ENCODE measurements around the gene TSPAN2.

Gene TSPAN2

DNA sequence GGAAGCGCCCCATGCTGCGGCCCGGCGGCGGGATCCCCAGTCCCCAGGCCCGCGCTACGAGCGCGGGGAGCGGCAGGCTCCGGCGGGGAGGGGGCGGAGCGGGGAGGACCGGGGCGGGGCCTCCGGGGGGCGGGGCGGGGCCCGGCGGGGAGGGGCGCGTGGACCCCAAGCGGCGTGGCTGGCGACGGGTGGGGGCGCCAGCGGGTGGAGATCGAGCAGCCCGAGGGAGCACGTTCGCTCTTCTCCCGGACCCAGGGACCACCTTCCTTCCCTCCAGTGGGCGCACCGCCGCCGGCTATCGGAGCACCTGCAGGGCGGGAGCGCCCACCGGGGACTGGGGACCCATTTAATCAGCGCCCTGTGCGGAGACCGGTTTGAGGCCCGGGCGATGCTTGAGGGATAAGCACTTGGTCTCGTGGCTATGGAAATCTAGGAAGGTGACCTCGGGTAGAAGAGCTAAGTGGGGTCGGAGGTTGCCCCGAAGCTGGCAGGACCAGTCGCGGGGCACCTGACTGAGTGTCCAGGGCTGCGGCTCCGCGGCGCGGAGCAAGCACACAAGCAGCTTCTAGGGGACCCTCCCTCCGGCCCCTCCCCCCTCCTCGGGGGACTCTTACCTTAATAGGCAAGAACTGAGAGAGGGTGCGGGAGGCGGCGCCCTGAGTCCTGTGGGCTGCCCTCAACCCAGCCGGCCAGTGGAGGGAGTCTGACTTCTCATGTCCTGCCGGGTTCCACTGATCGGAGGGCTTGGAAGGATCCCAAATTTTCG, at the start of gene TSPAN2:
TSPAN2 (minus strand) TSS at position 84 of the 766 bp plus-strand sequence; CDS start at position 13, 71 bp downstream.
- no peak for TF ChIP-seq JUND (IDR thresholded peaks at IDR 0.05; ENCODE audit: low read depth)
- no peak for DNase-seq (ENCODE audit: low read depth in 1 of 2, low spot score in 1 of 2)
- in situ Hi-C loops (cut with HindIII; ENCODE audit: low pct_unique_long_range_greater_than_20kb, low sequenced_read_pairs), result no loop called here

DNA sequence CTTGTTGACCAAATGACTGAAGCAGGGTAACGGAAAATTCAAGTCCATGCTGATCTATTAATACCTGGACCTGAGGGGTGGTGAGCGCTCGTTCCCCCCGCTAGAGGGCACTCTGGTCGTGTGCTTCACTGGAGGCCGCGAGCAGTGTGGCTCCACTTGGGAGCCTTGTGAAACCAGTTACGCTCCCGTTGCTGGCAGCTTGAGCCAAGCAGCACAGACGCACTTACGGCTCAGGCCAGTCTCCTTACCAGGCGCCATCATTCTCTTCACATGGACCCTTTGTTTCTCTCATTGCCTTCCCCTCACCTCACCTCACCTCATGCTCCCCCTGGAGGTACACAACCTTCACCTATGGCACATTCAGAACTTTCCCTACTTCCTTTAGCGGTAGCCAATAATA, 49.7 kb upstream of the TSPAN2 start:
- DNase-seq (ENCODE audit: low read depth in 1 of 2, low spot score in 1 of 2), result peak; percentile 46 to 91
- TF ChIP-seq JUND (IDR thresholded peaks at IDR 0.05; ENCODE audit: low read depth), result no peak
- in situ Hi-C loops (cut with HindIII; ENCODE audit: low pct_unique_long_range_greater_than_20kb, low sequenced_read_pairs), result no loop called here

DNA sequence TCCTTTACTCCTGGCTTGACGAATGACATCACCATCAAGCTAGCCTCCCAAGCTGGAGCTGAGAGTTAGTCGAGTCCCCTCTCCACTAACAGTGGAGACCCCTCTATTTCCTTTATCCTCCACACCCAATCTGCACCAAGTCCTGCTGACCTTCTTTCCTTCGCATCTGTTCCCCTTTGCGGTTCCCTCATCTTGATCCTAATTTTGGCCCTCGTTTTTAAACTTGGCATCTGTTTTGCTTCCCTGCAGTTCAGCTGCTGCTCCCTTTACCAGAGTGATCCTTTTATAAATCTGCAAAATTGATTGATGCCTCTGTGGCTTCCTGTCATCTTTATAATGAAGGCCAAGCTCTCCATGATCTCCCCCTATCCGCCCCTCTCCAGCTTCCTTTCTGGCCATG, 49.0 kb upstream of the TSPAN2 start:
- TF ChIP-seq JUND (IDR thresholded peaks at IDR 0.05; ENCODE audit: low read depth), result no peak
- in situ Hi-C loops (cut with HindIII; ENCODE audit: low pct_unique_long_range_greater_than_20kb, low sequenced_read_pairs), result no loop called here
- no peak for DNase-seq (ENCODE audit: low read depth in 1 of 2, low spot score in 1 of 2)

DNA sequence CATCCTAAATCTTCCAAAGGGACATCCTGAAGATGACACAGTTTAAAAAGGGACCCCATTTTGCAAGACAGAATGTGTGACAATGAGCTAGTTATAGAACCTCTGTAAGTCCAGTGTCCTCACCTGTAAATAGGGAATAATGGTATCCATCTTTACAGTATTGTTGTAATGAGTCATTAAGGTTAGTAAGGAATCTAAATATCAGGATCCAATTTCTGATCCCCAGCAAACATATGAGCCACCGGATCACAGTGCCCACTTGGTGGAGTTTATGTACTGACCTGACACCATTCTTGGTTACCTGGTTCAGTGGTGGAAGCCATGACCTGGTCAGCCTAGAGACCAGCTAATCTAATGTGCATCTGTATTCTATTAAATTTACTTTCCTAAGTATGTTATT, 47.9 kb upstream of the TSPAN2 start:
- no peak for TF ChIP-seq JUND (IDR thresholded peaks at IDR 0.05; ENCODE audit: low read depth)
- no peak for DNase-seq (ENCODE audit: low read depth in 1 of 2, low spot score in 1 of 2)
- in situ Hi-C loops (cut with HindIII; ENCODE audit: low pct_unique_long_range_greater_than_20kb, low sequenced_read_pairs), result no loop called here

GRCh38 chr1:115136706-115137105, 47.4 kb upstream of the TSPAN2 start:
- in situ Hi-C loops (cut with HindIII; ENCODE audit: low pct_unique_long_range_greater_than_20kb, low sequenced_read_pairs), result no loop called here
- DNase-seq (ENCODE audit: low read depth in 1 of 2, low spot score in 1 of 2), result no peak
- TF ChIP-seq JUND (IDR thresholded peaks at IDR 0.05; ENCODE audit: low read depth), result no peak

- in situ Hi-C loops (cut with HindIII; ENCODE audit: low pct_unique_long_range_greater_than_20kb, low sequenced_read_pairs), result no loop called here
- no peak for DNase-seq (ENCODE audit: low read depth in 1 of 2, low spot score in 1 of 2)
- no peak for TF ChIP-seq JUND (IDR thresholded peaks at IDR 0.05; ENCODE audit: low read depth)
Measured at GRCh38 chr1:115136106-115136505, 46.8 kb upstream of the TSPAN2 start.

DNA sequence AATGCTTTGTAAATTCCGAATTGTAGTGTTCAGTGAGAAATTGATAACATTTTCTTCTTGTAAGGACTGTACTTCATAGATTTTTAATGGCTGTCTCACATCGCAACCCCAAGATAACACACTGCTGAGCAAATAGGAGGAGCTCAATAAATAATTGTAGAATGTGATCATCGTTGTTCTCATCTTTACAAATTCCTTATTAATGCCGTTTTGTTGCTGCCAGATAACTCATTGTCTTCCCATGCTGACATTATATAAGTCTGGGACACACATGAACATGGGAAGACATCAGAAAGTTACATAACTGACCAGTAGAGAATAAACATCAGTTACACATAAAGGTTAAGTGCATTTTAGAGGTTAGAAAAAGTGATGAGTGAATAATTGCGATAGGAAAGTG, 46.4 kb upstream of the TSPAN2 start:
- in situ Hi-C loops (cut with HindIII; ENCODE audit: low pct_unique_long_range_greater_than_20kb, low sequenced_read_pairs), result no loop called here
- no peak for TF ChIP-seq JUND (IDR thresholded peaks at IDR 0.05; ENCODE audit: low read depth)
- no peak for DNase-seq (ENCODE audit: low read depth in 1 of 2, low spot score in 1 of 2)

DNA sequence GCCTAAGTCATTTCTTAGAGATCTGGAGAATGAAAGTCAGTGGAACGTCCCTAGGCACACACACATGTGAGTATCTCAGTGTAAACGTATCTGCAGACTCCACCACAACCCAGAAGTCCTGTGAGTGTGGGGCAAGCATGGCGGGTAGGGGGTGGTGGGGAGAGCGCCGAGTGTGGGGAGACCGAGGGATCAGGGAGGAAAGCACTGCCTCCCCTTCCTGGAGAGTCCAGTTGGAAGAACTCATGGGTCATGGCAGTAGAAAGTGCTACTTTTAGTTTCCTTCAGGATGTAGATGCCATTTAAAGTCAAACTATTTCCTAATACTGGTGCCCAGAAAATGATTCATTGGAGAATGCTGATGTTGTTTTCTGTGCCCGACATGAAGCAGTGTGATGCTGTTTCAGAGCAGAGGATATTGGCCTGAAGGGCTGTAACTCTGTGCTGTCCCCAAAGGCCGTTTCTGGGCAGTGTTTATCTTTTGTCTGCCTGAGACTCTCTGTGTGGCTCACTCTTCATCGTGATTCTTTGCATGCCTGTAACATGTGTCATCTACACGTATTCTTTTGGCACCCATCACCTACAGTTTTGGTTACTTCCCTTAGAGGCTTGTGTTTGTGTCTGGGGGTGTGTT, 45.7 kb upstream of the TSPAN2 start:
- in situ Hi-C loops (cut with HindIII; ENCODE audit: low pct_unique_long_range_greater_than_20kb, low sequenced_read_pairs), result no loop called here
- no peak for TF ChIP-seq JUND (IDR thresholded peaks at IDR 0.05; ENCODE audit: low read depth)
- DNase-seq (ENCODE audit: low read depth in 1 of 2, low spot score in 1 of 2), result peak in 1 of 2 experiments; percentile 11

DNA sequence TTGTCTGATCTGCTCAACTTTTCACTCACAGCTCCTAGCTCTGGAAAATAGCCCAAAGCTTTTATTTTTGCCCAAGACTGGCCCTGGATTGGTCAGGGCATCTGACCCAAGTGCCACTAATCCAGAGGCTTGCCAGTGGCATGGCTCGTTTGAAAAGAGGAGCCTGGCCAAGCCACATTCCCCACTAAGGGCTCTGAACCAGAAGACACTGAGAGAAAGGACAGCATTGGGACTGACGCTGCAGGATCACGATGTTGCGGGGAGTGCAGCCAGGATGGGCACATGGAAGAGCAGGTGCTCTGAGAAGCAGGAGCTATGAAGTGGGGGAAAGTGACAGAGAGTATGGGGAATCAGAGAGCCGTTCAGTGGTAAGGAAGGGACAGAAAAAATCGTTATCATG, 44.9 kb upstream of the TSPAN2 start:
- DNase-seq (ENCODE audit: low read depth in 1 of 2, low spot score in 1 of 2), result no peak
- in situ Hi-C loops (cut with HindIII; ENCODE audit: low pct_unique_long_range_greater_than_20kb, low sequenced_read_pairs), result no loop called here
- TF ChIP-seq JUND (IDR thresholded peaks at IDR 0.05; ENCODE audit: low read depth), result no peak

GRCh38 chr1:115133440-115133839, 44.1 kb upstream of the TSPAN2 start:
- DNase-seq (ENCODE audit: low read depth in 1 of 2, low spot score in 1 of 2), result no peak
- in situ Hi-C loops (cut with HindIII; ENCODE audit: low pct_unique_long_range_greater_than_20kb, low sequenced_read_pairs), result no loop called here
- no peak for TF ChIP-seq JUND (IDR thresholded peaks at IDR 0.05; ENCODE audit: low read depth)

DNA sequence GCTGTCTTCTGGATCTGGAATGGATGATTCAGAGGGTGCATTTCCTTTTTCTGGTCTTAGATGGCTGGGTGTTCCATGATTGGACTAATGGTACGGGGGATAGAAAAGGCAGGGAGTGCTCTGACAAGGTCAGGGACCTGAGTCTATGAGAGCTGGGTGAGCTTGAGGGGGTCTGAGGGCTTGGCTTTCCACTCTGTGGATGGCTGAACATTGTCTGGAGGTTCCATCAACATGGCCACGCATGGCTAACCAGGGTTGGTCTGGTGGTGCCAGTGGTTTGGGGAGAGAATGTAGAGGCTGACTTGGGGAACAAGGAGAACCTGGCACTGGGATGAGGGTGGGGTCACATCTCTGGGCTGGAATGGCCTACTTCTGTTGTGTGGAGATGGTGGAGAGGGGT, 41.5 kb upstream of the TSPAN2 start:
- no peak for TF ChIP-seq JUND (IDR thresholded peaks at IDR 0.05; ENCODE audit: low read depth)
- in situ Hi-C loops (cut with HindIII; ENCODE audit: low pct_unique_long_range_greater_than_20kb, low sequenced_read_pairs), result no loop called here
- DNase-seq (ENCODE audit: low read depth in 1 of 2, low spot score in 1 of 2), result no peak

GRCh38 chr1:115129071-115129640, 39.9 kb upstream of the TSPAN2 start:
- no peak for TF ChIP-seq JUND (IDR thresholded peaks at IDR 0.05; ENCODE audit: low read depth)
- DNase-seq (ENCODE audit: low read depth in 1 of 2, low spot score in 1 of 2), result no peak
- in situ Hi-C loops (cut with HindIII; ENCODE audit: low pct_unique_long_range_greater_than_20kb, low sequenced_read_pairs), result no loop called here

DNA sequence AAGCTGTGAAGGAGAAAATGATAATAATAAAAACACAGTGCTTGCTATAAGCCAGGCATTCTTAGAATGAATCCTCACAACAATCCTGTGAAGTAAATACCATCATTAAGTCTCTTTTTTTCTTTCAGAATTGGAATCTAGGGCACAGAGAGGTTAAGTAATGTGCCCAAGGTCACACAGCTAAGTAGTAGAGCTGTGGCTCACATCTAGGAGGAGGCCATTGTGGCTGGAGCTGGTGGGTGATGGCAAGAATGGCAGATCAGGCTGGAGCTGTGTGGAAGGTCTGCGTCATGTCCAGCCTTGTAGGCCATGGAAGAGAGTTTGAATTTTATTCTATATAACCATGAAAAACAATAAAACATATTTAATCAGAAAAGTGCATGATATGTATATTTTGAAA, 38.2 kb upstream of the TSPAN2 start:
- in situ Hi-C loops (cut with HindIII; ENCODE audit: low pct_unique_long_range_greater_than_20kb, low sequenced_read_pairs), result no loop called here
- no peak for TF ChIP-seq JUND (IDR thresholded peaks at IDR 0.05; ENCODE audit: low read depth)
- DNase-seq (ENCODE audit: low read depth in 1 of 2, low spot score in 1 of 2), result no peak

Measured in T47D (cell line).